GM21786 (cell line): Measurements from ENCODE around the gene NAGPA.
"Not testable (repeated sequence)": the region's sequence is repeated elsewhere in the genome, so short reads cannot be mapped to it uniquely, and the experiment has no call there.

Experiments
- ATAC-seq: cut with Tn5 transposase; IDR thresholded peaks from one replicate; pipeline ENCODE4 v1.9.1; 2021; ENCODE audit not compliant: unreplicated experiment

NAGPA gene, protein sequence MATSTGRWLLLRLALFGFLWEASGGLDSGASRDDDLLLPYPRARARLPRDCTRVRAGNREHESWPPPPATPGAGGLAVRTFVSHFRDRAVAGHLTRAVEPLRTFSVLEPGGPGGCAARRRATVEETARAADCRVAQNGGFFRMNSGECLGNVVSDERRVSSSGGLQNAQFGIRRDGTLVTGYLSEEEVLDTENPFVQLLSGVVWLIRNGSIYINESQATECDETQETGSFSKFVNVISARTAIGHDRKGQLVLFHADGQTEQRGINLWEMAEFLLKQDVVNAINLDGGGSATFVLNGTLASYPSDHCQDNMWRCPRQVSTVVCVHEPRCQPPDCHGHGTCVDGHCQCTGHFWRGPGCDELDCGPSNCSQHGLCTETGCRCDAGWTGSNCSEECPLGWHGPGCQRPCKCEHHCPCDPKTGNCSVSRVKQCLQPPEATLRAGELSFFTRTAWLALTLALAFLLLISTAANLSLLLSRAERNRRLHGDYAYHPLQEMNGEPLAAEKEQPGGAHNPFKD

DNA sequence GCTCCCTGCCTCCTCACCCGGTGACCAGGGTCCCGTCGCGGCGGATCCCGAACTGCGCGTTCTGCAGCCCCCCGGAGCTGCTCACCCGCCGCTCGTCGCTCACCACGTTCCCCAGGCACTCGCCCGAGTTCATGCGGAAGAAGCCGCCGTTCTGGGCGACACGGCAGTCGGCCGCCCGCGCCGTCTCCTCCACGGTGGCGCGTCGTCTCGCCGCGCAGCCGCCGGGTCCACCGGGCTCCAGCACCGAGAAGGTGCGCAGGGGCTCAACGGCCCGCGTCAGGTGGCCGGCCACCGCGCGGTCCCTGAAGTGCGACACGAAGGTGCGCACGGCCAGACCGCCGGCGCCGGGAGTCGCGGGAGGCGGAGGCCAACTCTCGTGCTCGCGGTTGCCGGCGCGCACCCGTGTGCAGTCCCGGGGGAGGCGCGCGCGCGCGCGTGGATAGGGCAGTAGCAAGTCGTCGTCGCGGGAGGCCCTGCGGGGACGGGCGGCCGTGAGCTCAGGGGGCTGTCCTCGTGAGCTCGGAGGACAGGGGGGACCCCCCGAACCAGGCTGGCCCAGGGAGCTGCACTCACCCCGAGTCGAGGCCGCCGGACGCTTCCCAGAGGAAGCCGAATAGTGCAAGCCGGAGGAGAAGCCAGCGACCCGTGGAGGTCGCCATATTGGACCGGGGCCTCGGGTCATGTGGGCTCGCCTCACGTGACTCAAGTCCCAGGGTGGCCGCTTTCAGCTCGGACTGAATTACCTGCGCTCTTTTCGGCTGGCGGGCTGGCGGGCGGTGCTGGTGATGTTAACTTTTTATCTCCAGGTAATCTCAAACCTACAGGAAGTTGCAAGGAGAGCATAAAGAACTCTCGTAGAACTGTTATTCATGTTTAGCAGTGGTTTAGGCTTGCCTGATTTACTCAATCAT is at the start of gene NAGPA:
TSS of gene NAGPA (minus strand) at position 680 of the 911 bp plus-strand sequence. CDS start at position 659, 21 bp downstream.
- ATAC-seq: peak; percentile 88

GRCh38 chr16:5080996-5081395 is 47.3 kb upstream of the NAGPA start:
- ATAC-seq: not testable (repeated sequence)

GRCh38 chr16:5080461-5080860 is 46.7 kb upstream of the NAGPA start:
- not testable (repeated sequence) for ATAC-seq

DNA sequence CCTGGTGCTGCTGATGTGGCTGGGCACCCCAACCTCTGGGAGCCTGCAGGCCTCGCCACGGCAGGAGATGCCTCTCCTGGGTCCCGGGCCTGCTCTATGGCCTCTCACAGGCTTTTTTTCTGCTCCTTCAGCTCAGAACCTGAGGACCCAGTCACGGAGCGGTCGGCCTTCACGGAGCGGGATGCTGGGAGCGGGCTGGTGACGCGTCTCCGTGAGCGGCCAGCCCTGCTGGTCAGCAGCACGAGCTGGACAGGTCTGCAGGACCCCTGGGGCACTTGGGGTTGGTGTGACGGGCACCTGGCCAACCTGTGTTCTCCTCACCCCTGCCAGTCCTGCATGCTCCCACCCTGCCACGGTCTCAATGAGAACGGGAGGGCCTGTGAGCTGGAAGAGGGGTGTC is 44.9 kb upstream of the NAGPA start:
- no peak for ATAC-seq

- no peak for ATAC-seq
These were observed 43.6 kb upstream of the NAGPA start for GRCh38 chr16:5077304-5077703.

GRCh38 chr16:5075637-5076036 is 41.9 kb upstream of the NAGPA start:
- ATAC-seq: no peak

- ATAC-seq: not testable (repeated sequence)
These were observed 40.0 kb upstream of the NAGPA start for GRCh38 chr16:5073771-5074170.

- no peak for ATAC-seq
These were observed 39.5 kb upstream of the NAGPA start for GRCh38 chr16:5073279-5073629.

DNA sequence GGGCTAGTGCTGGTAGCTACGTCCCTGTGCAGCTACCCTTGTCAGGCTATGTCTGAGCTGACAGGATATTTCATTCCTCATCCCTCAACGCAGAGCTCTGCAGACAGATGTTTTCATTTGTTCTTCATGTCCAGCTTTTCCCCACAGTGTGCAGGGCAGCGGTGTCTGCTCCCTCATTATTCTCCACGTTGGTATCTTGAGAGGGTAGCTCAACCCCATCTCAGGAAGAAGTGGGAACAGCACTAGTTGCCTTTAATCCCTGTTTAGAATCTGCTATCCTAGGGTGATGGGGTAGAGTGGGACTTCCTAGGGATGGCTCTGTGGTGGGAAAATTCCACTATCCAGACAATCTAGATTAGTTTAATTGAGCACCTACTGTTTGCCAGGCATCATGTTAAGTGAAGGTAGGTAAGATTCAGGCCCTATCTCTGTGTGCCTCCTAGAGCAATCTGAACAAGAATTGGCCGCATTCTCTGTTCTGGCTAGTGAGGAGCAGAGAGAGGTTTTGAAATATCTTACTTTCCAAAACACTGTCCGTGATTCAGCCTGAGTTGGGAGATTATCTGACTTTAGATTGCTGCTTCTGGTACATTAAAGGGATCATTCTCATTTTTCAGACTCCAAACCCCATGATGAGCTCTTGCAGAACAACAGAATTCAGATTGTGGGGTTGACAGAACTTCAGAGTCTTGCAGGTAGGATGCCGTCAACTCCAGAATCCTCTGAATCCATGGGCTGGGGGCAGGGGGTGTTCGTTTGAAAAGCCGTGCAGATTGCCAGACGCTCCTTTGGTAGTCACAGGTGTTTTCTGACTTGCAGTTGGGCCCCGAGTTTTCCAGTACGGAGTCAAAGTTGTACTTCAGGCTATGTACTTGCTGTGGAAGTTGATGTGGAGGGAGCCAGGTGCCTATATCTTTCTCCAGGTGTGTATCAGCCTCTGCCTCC is 38.9 kb upstream of the NAGPA start:
- peak; percentile 12 for ATAC-seq

- peak; percentile 81 for ATAC-seq
These were observed 38.1 kb upstream of the NAGPA start, which contains the start of gene ALG1 for GRCh38 chr16:5071681-5072333. TSS of gene ALG1 (plus strand) at chr16:5071843. CDS start at chr16:5071850, 7 bp downstream.

GRCh38 chr16:5071341-5071680 is 37.6 kb upstream of the NAGPA start:
- ATAC-seq: no peak

DNA sequence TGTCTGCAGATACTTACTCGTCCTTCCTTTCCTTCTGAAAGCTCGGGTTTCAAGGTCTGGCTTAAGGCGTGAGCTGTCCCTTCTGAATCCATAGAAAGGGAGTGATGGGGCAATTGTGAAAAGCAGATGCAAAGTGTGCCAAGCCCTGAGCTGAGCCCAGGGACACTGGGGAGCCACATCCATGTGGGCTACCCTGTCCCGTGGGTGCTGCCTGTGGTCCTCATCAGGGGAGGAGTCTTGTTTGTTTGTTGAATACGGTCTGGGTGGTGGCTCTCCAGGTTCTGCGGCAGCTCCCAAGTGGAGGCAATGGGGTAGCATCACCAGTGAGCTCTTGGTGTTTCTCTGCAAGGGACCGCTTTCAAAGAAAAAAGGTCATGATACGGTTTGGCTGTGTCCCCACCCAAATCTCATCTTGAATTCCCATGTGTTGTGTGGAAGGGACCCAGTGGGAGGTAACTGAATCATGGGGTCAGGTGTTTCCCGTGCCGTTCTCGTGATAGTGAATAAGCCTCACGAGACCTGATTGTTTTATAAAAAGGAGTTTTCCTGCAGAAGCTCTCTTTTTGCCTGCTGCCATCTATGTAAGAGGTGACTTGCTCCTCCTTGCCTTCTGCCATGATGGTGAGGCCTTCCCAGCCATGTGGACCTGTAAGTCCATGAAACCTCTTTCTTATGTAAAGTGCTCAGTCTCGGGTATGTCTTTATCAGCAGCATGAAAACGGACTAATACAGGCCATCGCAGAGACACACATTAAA is 36.9 kb upstream of the NAGPA start:
- ATAC-seq: no peak

- ATAC-seq: no peak
These were observed 36.1 kb upstream of the NAGPA start for GRCh38 chr16:5069854-5070253.

GRCh38 chr16:5069048-5069447 is 35.3 kb upstream of the NAGPA start:
- no peak for ATAC-seq

- no peak for ATAC-seq
These were observed 32.8 kb upstream of the NAGPA start for GRCh38 chr16:5066511-5066910.

DNA sequence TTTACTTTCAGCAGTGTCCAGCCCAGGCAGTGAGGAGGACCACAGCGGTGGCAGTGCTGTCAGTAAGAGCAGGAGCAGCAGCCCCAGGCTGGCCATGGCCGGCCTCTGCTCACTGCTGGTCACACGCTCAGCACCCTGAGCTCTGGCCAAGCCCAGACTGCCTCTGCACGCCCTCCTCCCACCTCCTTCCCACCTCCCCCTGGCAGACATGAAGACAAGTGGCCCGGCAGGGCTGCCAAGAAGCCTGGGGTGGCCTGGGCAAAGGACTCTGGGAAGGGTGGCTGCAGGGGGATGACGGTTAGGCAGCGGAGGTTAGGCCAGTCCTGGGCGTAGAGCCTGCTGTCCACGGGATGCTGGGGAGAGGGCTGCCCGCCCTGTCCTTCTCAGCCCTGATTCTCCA is 32.1 kb upstream of the NAGPA start, which contains the start of gene C16orf89:
TSS of gene C16orf89 (minus strand) at position 144 of the 400 bp plus-strand sequence. CDS start at position 96, 48 bp downstream.
- ATAC-seq: no peak

DNA sequence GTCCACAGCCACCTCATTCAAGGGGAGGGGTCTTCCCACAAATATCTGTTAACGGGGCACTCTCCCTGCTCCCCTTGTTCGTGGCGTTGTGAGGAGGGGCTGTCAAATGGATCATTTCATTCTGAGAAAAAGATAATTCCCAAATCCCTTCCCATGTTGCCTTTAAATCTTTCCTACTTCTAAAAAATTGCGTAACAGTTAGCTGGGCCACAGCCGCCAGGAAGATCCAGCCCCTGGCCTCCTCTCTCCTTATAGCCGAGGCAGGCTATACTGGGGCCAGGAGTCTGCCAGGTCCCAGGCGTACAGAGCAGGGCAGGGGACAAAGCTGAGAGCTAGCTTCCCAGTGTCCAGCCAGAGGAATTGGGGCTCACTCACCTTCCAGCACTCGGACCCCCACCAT is 31.6 kb upstream of the NAGPA start:
- ATAC-seq: no peak

GRCh38 chr16:5064915-5065314 is 31.2 kb upstream of the NAGPA start:
- ATAC-seq: no peak
